Measurements from ENCODE around the gene HCFC1.

The HCFC1 gene

DNA sequence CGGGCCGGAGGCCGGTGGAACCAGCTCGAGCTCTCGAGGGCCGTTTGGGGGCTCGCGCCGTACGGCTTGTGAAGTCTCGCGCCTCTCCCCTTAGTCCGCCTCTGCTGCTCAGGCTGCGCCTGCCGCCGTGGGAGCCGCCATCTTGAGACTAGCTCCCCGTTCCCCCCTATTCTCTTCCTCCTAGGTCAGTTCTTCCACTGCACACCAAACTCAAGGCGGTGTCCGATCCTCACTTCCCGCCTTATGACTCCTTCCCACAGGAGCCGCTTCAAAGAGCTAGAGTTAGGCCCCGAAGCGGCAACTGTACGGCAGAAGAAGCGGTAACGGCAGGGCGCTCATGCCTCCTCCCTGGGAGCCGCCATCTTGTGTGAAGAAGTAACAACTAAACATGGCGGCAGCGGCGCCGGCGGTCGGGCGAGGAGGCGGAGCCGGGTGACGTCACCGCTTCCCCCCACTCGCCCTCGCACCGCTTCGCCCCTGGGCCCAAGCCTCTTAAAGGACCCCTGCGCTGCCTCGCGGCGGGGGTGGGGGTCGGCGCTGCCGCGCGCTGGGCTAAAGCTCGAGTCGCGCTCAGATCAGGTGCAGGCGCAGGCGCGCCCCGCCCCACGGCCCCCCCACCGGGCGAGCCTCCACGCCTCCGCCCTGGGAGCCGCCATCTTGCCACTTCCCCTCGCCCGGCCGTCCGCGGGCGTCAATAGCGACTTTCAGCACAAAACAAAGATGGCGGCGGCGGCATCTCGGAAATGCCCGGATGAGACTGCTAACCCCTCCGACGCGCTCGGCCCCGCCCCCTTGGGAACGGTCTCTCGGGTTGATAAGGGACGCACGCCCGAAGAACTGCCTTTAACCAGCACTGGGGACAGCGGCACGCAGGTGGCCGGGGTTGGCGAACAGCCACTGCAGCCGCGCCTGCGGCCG is at the start of gene HCFC1:
HCFC1 (minus strand) TSS at position 369 of the 918 bp plus-strand sequence. CDS start 978 bp downstream, outside the sequence.
- peaks cover 55 to 61% of the 10 kb centered on the region in 2 experiments for H3K4me1 ChIP-seq (ENCODE audit: control insufficient read depth in 1 of 2, insufficient read depth in 1 of 2, low read depth in 1 of 2, low read length in 1 of 2)
- TF ChIP-seq CTCF (IDR thresholded peaks at IDR 0.05), result peak; percentile 2
- peak within 1 kb of the TSS; percentile 99 for H3K27ac ChIP-seq
- no peaks in the 10 kb centered on the region for H3K27me3 ChIP-seq
- no peaks in the 10 kb centered on the region for H3K9me3 ChIP-seq
- H3K4me3 ChIP-seq (ENCODE audit: low read depth in 1 of 2, low read length in 1 of 2), result peak within 1 kb of the TSS; percentile 84 to 99
- H3K36me3 ChIP-seq, result no peaks in the 10 kb centered on the region

- TF ChIP-seq CTCF (IDR thresholded peaks at IDR 0.05), result no peak
- no peak overlapping the region for H3K4me3 ChIP-seq (ENCODE audit: low read depth in 1 of 2, low read length in 1 of 2)
- peaks cover 15% of the 10 kb centered on the region for H3K36me3 ChIP-seq
- peak overlapping the region; percentile 91 for H3K27ac ChIP-seq
- H3K4me1 ChIP-seq (ENCODE audit: control insufficient read depth in 1 of 2, insufficient read depth in 1 of 2, low read depth in 1 of 2, low read length in 1 of 2), result peaks cover 25 to 26% of the 10 kb centered on the region in 2 experiments
- no peaks in the 10 kb centered on the region for H3K27me3 ChIP-seq
- H3K9me3 ChIP-seq, result no peaks in the 10 kb centered on the region
Observed at GRCh38 chrX:154021131-154021611, 49.6 kb upstream of the HCFC1 start.

DNA sequence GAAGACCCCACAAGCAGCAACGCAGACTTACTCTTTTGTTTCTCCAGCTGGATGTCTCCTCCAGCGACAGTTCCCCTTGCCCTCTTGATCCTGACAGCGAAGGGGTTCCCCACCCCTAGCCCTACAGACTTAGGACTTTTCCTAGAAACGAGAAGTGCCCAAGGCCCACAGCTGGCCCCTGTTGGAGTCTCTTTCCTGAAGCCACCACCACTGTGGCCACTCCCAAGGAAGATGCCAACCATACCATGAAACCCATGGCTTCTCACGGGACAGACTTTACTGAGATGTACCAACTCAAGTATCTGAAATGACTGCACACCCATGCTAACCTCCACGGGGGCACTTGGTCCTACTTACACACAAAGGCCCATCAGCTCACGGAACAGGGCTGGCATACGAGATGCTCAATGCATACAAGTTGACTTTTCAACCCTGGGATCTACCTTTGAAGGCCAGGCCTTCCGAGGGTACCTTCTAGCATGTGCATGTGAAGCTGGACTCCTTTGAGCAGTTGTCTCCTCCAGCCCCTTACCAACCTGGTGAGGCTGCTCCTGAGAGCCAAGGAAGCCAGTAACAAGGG is 49.0 kb upstream of the HCFC1 start:
- Histone ChIP-seq H3K27me3 (no peaks in the 10 kb centered on the region), H3K27ac (peak overlapping the region; percentile 91), H3K4me1 (ENCODE audit: control insufficient read depth in 1 of 2, insufficient read depth in 1 of 2, low read depth in 1 of 2, low read length in 1 of 2) (peaks cover 25 to 26% of the 10 kb centered on the region in 2 experiments), H3K9me3 (no peaks in the 10 kb centered on the region), H3K4me3 (ENCODE audit: low read depth in 1 of 2, low read length in 1 of 2) (peak overlapping the region; percentile 62 to 65), H3K36me3 (peaks cover 18% of the 10 kb centered on the region)
- no peak for TF ChIP-seq CTCF (IDR thresholded peaks at IDR 0.05)

DNA sequence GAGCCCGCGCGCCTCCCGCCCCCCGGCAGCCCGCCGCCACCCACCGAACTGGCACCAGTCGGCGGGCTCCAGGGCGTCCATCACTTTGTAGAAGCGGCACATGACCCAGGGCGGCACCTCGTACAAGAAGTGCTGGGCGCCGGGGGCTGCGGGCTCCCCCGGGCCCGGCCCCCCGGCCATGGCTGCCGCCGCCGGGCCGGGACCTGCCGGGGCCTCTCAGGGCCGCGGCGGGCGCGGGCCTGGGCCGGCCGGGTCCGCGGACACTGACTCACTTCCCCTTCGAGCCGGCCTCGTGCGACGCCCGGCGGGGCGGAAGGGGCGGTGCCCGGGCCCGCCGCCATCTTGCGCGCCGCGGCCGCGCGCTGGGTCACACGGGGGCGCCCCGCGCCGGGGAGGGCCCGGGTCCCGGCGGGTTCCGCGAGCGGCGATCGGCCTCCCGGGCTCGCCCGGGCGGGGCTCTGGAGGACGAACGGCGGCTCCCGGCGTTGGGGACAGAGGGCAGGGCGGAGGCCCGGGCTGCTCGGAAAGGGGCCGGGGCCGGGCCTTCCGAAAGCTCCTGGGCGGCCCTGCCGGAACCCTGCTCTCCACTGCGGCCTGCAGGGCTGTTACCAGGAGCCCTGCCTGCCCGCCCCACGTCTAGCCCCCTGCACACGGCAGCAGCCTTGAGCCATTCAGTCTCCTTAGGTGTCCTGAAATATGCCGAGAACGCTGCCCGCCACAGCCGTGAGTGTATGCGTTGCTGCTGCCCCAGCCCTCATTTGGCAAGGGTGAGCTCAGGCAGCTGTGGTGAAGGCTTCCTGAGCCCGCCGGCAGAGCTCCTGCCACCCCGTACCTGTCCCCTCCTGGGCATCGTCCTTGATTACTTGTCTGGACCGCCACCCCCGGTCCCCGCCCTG is 48.3 kb upstream of the HCFC1 start, which contains the start of gene IRAK1:
IRAK1 (minus strand) TSS at position 270 of the 896 bp plus-strand sequence; CDS start at position 180, 90 bp downstream.
- TF ChIP-seq CTCF (IDR thresholded peaks at IDR 0.05), result no peak
- Histone ChIP-seq H3K4me1 (ENCODE audit: control insufficient read depth in 1 of 2, insufficient read depth in 1 of 2, low read depth in 1 of 2, low read length in 1 of 2) (peaks cover 25 to 26% of the 10 kb centered on the region in 2 experiments), H3K9me3 (no peaks in the 10 kb centered on the region), H3K36me3 (peaks cover 19% of the 10 kb centered on the region), H3K27ac (peak within 1 kb of the TSS; percentile 91), H3K27me3 (no peaks in the 10 kb centered on the region), H3K4me3 (ENCODE audit: low read depth in 1 of 2, low read length in 1 of 2) (peak within 1 kb of the TSS; percentile 62 to 65)

DNA sequence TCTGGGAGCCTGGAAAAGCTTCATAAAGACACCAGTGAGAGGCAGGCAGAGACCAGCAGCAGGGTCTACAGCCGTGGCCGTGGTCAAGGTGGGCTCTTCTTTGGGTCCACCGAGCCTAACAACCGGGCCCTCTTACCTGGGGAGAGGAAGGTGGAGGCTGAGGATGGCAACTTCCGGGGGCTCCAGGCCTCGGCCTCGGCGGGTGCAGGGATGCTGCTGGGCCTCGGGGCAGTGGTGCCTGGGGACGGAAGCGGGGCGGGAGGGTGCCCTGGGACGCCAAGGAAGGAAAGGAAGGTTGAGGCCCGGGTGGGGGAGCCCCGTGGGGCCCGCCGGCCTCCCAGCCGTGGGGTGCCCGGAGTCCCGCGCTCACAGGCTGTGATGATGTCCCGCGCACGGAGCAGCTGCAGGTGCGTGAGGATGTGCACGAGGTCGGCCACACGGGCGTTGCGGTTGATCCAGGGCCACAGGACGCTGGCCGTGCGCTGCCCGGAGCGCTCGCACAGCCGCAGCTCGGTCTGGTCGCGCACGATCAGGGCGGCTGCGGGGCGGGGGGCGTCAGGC is 47.5 kb upstream of the HCFC1 start:
- H3K36me3 ChIP-seq, result peaks cover 19% of the 10 kb centered on the region
- H3K27ac ChIP-seq, result peak overlapping the region; percentile 91
- no peaks in the 10 kb centered on the region for H3K9me3 ChIP-seq
- H3K4me1 ChIP-seq (ENCODE audit: control insufficient read depth in 1 of 2, insufficient read depth in 1 of 2, low read depth in 1 of 2, low read length in 1 of 2), result peaks cover 25 to 26% of the 10 kb centered on the region in 2 experiments
- TF ChIP-seq CTCF (IDR thresholded peaks at IDR 0.05), result no peak
- H3K4me3 ChIP-seq (ENCODE audit: low read depth in 1 of 2, low read length in 1 of 2), result peak overlapping the region; percentile 61 to 65
- no peaks in the 10 kb centered on the region for H3K27me3 ChIP-seq
